Activated T-cell treated with anti-CD3 and anti-CD28 coated beads for 1 hour (primary cell): ENCODE results near the gene MARVELD1.
A peak's percentile ranks its signal among the peaks of the same experiment; 100 is the strongest.
"Not testable (repeated sequence)": the region's sequence is repeated elsewhere in the genome, so short reads cannot be mapped to it uniquely, and the experiment has no call there.

Experiments
- DNase-seq: peaks from one replicate; pipeline ENCODE4 v3.0.0-alpha.2; 2020; ENCODE audit warnings: low read depth

The MARVELD1 gene

DNA sequence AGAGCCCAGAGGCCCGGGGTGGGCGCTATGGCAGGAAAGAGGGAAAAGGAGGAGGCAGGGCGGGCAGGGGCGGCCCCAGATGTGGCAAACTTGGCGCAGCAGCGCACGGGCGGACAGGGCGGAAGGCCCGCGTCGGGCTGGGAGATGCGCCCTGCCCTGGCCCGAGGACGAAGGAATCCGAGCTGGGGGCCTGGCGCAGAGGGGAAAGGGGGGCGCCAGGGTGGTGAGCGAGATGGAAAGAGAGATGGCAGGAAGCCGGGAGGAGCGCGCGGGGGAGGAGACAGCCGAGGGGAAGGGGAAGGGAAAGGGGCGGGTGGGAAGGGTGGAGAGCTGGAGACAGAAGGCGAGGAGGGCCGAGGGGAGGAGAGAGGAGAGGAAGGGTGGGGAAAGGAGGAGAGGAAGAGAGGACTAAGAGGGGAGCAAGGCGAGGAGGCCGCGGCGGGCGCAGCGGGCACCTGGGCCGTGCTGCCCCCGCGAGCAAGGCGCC lies at the start of gene MARVELD1:
MARVELD1 (plus strand) TSS at position 392 of the 487 bp plus-strand sequence. CDS start 147 bp downstream, outside the sequence.
- no peak for DNase-seq

DNA sequence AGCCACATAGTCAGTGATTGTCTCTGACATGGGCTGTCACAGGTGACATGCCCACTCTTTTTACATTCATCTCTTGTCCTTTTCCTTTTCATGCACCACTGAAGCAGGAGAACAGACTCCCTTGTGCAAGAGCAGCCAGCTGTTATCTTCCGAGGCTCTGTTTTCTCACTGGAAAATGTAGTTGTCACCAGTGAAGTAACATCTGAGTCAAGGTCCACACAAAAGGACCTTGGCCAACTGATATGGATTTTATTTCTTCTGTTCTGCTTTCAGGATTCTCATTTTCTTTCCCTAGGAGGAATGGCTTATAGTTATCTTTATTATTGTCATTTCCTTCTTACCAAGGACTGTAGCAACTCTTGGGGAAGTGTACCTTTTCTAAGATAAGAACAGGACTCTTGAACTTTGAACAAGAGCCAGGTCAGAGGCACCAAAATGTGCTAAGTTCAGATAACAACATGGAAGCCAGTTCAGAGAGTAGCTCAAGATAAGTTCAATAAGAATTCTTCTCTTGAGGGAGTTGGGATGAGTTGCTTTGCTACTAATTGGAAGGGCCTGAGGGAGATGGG lies 49.2 kb upstream of the MARVELD1 start:
- no peak for DNase-seq

DNA sequence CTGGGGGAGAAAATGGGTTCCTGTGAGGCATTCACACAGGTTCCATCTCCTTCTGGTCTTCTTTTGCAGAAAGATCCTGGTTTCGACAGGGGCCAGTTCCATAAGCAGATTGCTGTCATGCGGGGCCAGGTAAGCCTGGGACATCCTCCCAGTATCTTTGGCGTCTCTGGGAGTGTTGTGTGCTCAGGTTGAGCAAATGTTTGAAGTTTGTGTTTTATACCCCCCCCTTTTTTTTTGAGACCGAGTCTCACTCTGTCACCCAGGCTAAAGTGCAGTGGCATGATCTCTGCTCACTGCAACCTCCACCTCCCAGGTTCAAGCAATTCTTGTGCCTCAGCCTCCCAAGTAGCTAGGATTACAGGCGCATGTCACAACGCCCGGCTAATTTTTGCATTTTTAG lies 46.5 kb upstream of the MARVELD1 start:
- DNase-seq = no peak

- DNase-seq = no peak
Measured at GRCh38 chr10:97667463-97667862, 46.1 kb upstream of the MARVELD1 start.

- no peak for DNase-seq
Measured at GRCh38 chr10:97669571-97669970, 44.0 kb upstream of the MARVELD1 start.

GRCh38 chr10:97673736-97674525 lies 39.6 kb upstream of the MARVELD1 start:
- DNase-seq = no peak

DNA sequence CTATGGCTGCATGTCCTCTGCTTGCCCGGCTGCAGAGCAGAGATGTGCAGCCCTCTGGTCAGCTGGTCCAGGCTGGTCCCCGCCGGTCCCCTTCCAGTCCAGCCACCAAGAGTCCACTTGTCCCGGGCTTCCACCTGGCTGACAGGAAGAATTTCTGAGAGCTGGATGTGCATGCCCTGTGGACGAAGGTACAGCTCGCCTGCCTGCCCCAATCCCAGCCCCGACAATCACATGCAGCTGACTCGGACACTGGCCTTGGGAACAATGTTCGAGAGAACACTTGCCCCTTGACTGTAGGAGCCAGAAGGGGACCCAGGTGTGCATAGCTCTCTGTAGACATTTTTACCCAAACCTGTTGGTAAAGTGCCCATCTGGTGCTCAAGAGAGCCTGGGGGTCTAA lies 38.3 kb upstream of the MARVELD1 start:
- no peak for DNase-seq

GRCh38 chr10:97676770-97677581 lies 36.6 kb upstream of the MARVELD1 start:
- DNase-seq = peak; percentile 35

GRCh38 chr10:97679594-97679993 lies 33.9 kb upstream of the MARVELD1 start:
- no peak for DNase-seq

GRCh38 chr10:97682042-97682441 lies 31.5 kb upstream of the MARVELD1 start:
- DNase-seq = no peak

DNA sequence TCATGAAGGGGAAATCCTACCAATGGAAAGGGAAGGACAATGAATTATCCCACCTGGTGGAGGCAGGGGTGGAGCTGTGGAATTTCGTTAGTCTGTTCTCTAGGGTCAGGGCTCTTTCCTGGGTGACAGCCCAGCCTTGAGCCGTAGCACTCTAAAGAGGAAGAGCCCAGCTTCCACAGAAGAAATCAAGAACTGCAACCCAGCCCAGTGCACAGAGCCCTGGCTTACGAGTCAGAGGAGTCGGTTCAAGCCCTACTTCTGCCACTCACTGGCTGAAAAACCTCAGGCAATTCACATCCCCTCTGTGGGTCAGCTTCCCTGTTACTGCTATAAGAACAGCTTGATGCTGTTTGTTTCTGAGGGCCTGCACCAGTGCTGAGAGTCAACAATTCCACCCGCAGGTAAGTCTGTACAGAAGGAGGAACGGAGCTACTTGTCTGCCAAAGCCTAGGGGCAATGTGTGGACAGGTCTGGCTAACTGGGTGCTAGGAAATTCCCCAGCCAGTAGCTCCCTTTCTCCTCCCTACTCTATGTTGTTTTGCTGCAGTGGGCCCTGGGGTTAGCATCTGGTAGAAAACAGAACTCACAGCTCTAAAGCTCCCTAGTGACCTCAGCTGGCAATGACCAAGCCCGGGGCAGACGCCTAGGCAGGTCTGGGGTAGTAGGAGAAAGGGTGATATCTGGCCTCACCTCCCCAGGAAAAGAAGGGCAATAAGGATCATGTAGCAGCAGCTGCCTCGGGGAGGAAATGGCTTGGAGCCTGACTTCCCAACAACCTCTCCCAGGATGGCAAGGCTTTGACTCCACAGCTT lies 29.8 kb upstream of the MARVELD1 start:
- DNase-seq = no peak

DNA sequence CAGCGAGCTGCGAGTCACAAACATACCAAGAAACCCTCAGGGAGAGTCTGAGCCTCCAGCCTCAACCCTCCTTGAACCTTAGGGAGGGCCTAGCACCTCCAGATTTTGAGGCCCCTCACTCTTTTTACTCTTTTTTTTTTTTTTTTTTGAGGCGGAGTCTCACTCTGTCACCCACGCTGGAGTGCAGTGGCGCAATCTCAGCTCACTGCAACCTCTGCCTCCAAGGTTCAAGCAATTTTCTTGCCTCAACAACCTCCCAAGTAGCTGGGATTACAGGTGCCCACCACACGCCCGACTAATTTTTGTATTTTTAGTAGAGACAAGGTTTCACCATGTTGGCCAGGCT lies 29.2 kb upstream of the MARVELD1 start:
- not testable (repeated sequence) for DNase-seq

DNA sequence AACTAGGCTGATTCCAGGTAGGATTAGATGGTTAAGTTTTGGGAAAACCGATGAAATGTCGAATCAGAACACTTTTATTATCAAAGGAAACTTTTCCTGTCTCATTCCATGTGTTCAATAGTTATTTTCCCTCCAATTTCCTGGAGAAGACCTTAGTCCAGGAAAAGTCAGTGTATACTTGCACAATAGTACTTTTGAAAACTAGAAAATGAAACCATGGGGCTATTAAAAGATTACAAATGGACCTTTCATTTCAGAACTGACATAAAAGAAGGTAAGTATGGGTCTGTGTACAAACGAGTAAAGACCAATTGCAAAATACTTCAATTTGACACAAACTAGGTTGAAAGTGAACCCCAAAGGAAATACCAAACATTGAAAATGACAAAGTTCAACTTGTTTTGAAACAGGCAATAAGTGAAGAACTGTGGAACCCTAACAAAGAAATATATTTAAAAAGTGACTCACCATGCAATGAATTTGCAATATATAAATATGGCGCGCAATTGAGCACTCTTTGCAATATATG lies 28.6 kb upstream of the MARVELD1 start:
- no peak for DNase-seq

- DNase-seq = no peak
Measured at GRCh38 chr10:97685395-97685958, 28.1 kb upstream of the MARVELD1 start.

DNA sequence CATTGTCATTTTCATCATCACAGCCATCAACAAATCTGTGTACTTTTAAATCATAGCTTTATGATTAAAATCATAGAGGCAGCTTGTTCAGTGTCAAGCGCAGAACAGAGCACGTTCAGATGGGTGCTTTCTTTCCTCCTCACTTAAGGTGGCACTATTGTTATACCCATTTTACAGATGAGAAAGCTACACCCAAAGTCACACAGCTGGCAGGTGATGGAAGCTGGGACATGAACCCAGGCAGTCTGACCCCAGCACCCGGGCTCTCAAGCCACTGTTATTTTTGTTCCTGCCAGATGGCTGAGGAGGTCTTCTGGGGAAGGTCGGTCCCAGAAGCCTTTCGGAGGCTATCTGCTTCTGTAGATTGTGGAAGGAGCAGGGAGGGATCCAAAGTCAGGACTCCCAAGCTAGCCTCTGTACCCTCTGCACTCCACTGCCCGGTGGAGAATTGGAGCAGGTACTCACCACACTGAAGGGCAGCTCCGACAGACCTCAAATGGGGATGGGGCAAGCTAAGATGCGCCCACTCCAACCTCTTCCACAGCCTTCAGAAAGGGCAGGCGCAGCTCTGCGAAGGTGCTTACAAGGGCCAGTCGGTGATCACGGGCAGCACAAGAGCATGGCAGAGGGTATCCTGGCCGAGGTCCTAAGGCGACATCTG lies 27.1 kb upstream of the MARVELD1 start:
- no peak for DNase-seq

GRCh38 chr10:97686962-97687784 lies 26.4 kb upstream of the MARVELD1 start, which contains the start of gene AVPI1:
Gene AVPI1, minus strand, starts transcription at chr10:97687241. Its CDS starts 7,336 bp downstream, at chr10:97679905.
- DNase-seq = peak; percentile 94

DNA sequence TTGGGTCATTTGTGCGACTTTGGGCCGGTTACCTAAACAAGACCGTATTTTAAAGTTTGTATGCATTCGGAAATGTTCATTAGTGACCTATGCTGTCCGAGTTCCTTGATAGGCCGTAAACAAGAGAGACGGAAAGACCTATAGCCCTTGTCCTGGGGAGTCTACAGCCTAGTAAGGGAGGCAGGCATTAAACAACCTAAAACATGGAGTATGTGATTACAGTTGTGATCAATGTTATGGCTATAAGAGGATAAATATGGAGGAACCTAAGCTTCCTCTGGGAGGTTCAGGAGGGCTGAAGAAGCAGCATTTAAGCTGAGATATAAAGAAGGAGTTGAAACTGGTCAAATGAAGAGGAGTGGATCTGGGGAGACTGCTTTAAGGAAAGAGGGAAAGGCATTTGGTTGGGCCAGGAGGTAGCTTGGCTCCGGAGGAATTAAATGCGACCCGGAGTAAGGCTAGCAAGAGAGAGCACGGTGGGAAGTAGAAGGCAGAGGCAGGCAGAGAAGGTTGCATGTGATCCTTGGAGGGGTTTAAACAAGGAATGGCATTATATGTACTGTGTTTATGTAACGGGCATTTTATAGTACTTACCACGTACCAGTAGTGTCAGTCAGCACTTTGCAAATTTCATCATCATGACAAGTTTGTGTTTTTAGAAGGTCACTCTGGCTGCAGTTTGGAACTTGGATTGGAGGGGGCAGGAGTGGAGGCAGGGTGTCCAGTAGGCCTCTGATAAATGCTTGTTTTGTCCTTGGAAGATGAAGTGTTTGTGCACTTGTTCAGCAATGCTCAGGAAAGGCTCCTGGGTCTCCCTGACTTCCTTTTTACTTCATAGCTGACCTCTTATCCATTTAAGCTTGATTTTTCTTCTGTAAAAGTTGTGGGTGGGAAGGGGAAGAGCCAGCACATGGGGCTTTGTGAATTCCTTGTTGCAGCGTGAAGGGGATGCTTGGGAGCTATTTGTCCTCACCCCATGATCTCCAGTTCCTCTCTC lies 25.4 kb upstream of the MARVELD1 start:
- no peak for DNase-seq

DNA sequence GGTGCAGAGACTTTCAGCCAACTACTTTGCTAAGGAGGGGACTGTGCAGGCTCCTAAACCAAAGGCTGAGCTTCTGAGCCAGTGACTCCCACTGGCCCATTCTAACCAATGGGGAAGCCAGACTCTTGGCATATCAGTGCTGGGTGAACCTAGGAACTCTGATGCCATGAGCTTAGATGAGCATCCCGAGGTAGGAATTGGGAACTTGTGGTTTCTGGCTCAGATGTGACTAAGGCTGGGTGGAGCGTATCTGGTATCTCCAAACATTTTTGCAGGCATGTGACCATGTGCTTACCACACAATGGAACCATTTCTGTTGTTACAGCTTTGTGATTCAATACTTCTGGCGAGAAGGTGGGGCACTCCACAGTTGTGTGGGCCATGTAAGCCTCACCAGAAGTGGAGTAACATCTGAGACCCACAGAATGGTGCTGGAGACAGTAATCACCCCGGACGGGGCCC lies 23.9 kb upstream of the MARVELD1 start:
- no peak for DNase-seq
